ENCODE results near the gene GXYLT1.

- TF ChIP-seq TAF1 (IDR thresholded peaks at IDR 0.05; ENCODE audit: low read depth, low read length) = no peak
- TF ChIP-seq POLR2A (IDR thresholded peaks at IDR 0.05; ENCODE audit: low read depth, low read length) = no peak
- TF ChIP-seq POLR2AphosphoS5 (IDR thresholded peaks at IDR 0.05; ENCODE audit: low read depth, low read length) = no peak
- TF ChIP-seq SPI1 (IDR thresholded peaks at IDR 0.05; ENCODE audit: low read depth, low read length) = no peak
- TF ChIP-seq PAX5 (IDR thresholded peaks at IDR 0.05; ENCODE audit: insufficient read depth, low read length, severe bottlenecking) = no peak
Observed at GRCh38 chr12:42144158-42144407, 591 bp downstream of the GXYLT1 start.
